ENCODE measurements around the gene SAMMSON.

Gene SAMMSON

GRCh38 chr3:70095260-70095659, 95.7 kb downstream of the SAMMSON start:
- no peak for DNase-seq

GRCh38 chr3:70096376-70097066, 97.0 kb downstream of the SAMMSON start:
- DNase-seq, result no peak

- DNase-seq, result no peak
Measured at GRCh38 chr3:70097084-70097483, 97.6 kb downstream of the SAMMSON start.

- DNase-seq, result no peak
Measured at GRCh38 chr3:70108072-70108471, 108.5 kb downstream of the SAMMSON start.

GRCh38 chr3:70108546-70108945, 109.0 kb downstream of the SAMMSON start:
- no peak for DNase-seq

- DNase-seq, result no peak
Measured at GRCh38 chr3:70110066-70110465, 110.5 kb downstream of the SAMMSON start.

- DNase-seq, result no peak
Measured at GRCh38 chr3:70111411-70111810, 111.9 kb downstream of the SAMMSON start.

GRCh38 chr3:70112751-70113150, 113.2 kb downstream of the SAMMSON start:
- no peak for DNase-seq

- no peak for DNase-seq
Measured at GRCh38 chr3:70114431-70114830, 114.9 kb downstream of the SAMMSON start.

GRCh38 chr3:70119879-70120278, 120.3 kb downstream of the SAMMSON start:
- no peak for DNase-seq
